GM13976 (cell line): Measurements from ENCODE around the gene CACNA2D3.

Experiments used
- DNase-seq: peaks from one replicate; pipeline ENCODE4 v3.0.0; 2012; ENCODE audit warnings: low spot score
- CTCF ChIP-seq: IDR thresholded peaks from 2 replicates; pipeline ENCODE4 v1.5.1; 2012; ENCODE audit warnings: borderline replicate concordance, mild to moderate bottlenecking; ENCODE audit not compliant: insufficient read depth; ENCODE audit errors: extremely low read depth, missing control alignments, control extremely low read depth
- in situ Hi-C: fragments of 300-500 bp; cut with MboI; formaldehyde crosslinking; loops from one replicate; pipeline ENCODE4 v1.12.0; 2022; ENCODE audit warnings: low sequenced_read_pairs, mixed read lengths, inconsistent platforms; ENCODE audit not compliant: unreplicated experiment

Gene CACNA2D3

GRCh38 chr3:54932606-54933005 lies 810.3 kb downstream of the CACNA2D3 start:
- no peak for DNase-seq
- in situ Hi-C loops = no loop called here
- TF ChIP-seq CTCF = no peak

GRCh38 chr3:54935869-54936268 lies 813.5 kb downstream of the CACNA2D3 start:
- in situ Hi-C loops = no loop called here
- no peak for TF ChIP-seq CTCF
- DNase-seq = no peak

- in situ Hi-C loops = no loop called here
- TF ChIP-seq CTCF = no peak
- no peak for DNase-seq
Observed at GRCh38 chr3:54936561-54936960, 814.2 kb downstream of the CACNA2D3 start.

- in situ Hi-C loops = no loop called here
- DNase-seq = no peak
- TF ChIP-seq CTCF = no peak
Observed at GRCh38 chr3:54939557-54940300, 817.4 kb downstream of the CACNA2D3 start.

- no peak for TF ChIP-seq CTCF
- DNase-seq = no peak
- in situ Hi-C loops = no loop called here
Observed at GRCh38 chr3:54940971-54941370, 818.6 kb downstream of the CACNA2D3 start.

- TF ChIP-seq CTCF = no peak
- in situ Hi-C loops = no loop called here
- DNase-seq = no peak
Observed at GRCh38 chr3:54941690-54942362, 819.5 kb downstream of the CACNA2D3 start.
